Stimulated activated CD4-positive, alpha-beta T cell treated with anti-CD3 and anti-CD28 coated beads, Interleukin-1b, Interleukin-23, amount 100 ng/mL, for 24 hours (primary cell): ENCODE results near the gene RAB40C.

Experiments used
- DNase-seq, 4 experiments: peaks; one replicate each; pipeline ENCODE4 v3.0.0-alpha.2; 2020; ENCODE audit warnings: low read depth in 4 of 4, low spot score in 1 of 4

The RAB40C gene

DNA sequence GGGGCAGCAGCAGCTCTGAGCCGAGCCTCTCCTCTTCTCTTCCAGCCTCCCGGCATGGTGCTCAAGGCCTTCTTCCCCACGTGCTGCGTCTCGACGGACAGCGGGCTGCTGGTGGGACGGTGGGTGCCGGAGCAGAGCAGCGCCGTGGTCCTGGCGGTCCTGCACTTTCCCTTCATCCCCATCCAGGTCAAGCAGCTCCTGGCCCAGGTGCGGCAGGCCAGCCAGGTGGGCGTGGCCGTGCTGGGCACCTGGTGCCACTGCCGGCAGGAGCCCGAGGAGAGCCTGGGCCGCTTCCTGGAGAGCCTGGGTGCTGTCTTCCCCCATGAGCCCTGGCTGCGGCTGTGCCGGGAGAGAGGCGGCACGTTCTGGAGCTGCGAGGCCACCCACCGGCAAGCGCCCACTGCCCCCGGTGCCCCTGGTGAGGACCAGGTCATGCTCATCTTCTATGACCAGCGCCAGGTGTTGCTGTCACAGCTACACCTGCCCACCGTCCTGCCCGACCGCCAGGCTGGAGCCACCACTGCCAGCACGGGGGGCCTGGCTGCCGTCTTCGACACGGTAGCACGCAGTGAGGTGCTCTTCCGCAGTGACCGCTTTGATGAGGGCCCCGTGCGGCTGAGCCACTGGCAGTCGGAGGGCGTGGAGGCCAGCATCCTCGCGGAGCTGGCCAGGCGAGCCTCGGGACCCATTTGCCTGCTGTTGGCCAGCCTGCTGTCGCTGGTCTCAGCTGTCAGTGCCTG lies 15.7 kb upstream of the RAB40C start:
- DNase-seq, result no peak

- no peak for DNase-seq
Observed at GRCh38 chr16:575354-576196, 14.3 kb upstream of the RAB40C start.

DNA sequence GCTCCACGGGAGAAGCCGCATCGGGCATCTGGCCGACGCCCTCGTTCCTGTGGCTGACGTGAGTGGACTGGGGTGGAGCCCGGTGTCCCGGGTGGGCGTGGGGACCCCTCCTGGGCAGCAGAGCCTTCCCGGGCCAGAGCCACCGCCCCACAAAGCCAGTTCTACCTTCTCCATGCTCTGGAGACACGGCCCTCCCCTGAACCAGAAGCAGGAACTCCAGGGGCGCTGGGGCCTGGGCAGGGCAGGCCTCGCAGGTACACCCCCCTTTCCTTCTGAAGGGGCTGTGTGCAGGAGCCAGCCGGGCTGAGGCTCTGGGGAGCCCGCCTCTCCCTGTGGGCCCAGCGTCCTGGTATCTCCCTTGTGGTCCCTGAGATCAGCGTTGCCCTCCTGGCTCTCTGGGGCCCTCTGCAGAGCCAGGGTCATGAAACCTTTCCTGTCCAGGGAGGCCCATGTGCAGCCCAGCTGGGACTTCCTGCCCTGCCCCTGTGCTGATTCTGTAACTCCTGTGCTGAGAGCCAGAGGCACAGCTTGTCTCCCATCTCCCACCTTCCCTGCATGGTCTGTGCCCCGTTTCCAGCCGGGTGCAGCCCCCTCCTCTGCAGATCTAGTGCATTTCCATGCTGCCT lies 13.6 kb upstream of the RAB40C start:
- DNase-seq, result no peak

DNA sequence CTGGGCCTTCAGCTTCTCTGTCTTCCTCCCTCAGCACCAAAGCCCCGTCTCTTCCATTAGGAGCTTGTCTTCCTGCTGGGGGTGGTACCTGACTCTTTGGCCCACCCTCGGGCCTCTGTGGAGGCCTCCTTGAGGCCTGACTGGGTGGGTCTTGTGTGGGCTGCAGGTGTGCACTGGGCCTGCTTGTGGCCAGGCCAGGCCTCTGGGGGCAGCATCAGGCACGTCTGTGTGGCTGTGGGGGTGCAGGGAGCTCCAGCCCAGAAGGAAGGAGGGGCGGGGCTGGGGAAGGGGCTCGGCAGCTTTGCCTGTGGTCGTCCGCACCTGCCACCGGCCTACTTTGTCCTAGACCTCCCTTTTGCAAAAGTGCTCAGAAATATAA lies 13.1 kb upstream of the RAB40C start:
- DNase-seq, result no peak

GRCh38 chr16:577796-578195 lies 12.1 kb upstream of the RAB40C start:
- no peak for DNase-seq

DNA sequence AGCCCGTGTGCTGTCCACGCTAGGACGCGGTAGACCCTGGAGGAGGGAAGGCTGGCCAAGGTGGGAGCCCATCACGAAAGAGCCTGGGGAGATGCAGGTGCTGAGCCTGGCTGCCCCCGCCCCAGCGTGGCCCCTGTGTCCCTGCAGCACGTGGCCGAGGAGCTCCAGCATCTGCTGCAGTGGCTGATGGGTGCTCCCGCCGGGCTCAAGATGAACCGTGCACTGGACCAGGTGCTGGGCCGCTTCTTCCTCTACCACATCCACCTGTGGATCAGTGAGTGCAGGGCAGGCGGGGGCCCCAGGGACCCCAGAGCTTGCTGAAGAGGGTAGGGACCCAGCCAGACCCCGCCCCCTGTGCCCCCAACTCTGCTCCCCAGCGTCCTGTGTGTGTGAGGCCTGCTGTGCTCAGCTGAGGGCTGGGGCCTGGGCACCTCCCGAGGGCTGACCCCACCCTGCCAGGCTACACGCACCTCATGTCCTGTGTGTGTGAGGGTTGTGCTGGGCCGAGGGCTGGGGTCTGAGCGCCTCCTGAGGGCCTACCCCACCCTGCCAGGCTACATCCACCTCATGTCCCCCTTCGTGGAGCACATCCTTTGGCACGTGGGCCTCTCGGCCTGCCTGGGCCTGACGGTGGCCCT lies 11.5 kb upstream of the RAB40C start:
- no peak for DNase-seq

DNA sequence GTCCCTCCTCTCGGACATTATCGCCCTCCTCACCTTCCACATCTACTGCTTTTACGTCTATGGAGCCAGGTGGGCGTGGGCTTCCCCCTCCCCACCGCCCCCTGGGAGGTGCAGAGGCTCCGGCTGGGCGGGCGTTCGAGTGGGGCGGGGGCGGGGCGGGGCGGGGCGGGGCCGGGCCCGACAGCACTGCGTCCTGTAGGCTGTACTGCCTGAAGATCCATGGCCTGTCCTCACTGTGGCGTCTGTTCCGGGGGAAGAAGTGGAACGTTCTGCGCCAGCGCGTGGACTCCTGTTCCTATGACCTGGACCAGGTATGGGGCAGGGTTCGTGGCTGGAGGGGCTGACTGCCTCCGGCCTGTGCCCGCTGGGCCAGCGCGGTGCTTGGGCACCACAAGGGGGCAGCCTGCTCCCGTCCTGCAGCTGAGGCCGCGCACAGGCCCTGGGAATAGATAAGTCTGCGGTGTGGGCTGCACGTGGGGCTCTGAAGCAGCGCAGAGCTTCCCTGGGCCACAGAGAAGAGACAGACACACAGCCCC lies 10.9 kb upstream of the RAB40C start:
- peak; percentile 32 to 56 (median 34) for DNase-seq

GRCh38 chr16:580141-580945 lies 9.5 kb upstream of the RAB40C start:
- DNase-seq, result no peak

- no peak for DNase-seq
Observed at GRCh38 chr16:580946-581498, 8.8 kb upstream of the RAB40C start.

DNA sequence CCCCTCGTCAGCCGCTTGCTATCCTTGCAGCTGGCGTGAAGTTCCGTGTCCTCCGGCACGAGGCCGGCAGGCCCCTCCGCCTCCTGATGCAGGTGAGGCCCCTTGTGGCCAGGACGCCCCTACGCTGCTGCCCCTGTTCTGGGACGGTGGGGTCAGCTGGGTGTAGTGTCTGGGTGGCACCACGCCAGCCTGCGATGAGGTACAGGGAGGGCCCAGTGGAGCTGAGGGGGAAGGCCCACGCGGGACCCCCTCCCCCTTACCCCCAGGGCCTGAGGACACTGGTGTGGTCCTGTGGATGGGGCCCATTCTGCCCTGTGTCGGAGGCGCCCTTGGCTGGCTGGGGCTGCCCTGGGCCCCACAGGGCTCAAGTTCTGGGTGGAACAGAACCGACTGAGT lies 7.7 kb upstream of the RAB40C start:
- no peak for DNase-seq

- no peak for DNase-seq
Observed at GRCh38 chr16:582614-583331, 7.1 kb upstream of the RAB40C start.

DNA sequence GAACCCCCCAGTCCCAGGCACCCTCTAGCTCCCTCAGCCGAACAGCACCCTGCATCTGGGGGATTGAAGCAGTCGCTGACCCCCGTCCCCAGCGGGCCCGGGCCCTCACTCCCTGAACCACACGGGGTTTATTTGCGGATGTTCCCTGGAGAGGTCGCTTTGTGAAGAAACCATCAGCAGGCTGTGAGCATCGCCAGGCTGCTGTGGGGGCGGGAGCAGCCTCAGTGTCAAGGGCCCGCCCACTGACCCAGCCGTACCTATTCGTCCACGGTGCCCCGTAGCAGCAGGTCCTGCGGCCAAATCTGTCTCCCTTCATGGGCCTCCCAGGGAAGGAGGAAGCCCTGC lies 6.4 kb upstream of the RAB40C start:
- DNase-seq, result no peak

- no peak for DNase-seq
Observed at GRCh38 chr16:583815-584591, 5.9 kb upstream of the RAB40C start.

GRCh38 chr16:585351-585750 lies 4.5 kb upstream of the RAB40C start:
- DNase-seq, result no peak

- DNase-seq, result no peak
Observed at GRCh38 chr16:586047-586644, 3.7 kb upstream of the RAB40C start.

GRCh38 chr16:586645-587590 lies 2.9 kb upstream of the RAB40C start:
- DNase-seq, result no peak

GRCh38 chr16:588639-588888 lies 1.3 kb upstream of the RAB40C start:
- DNase-seq, result peak in 3 of 4 experiments; percentile 46 to 52 (median 50)
